Spleen (tissue), 7 donors: ENCODE data around the gene DLG2.

ENCODE experiments used
- POLR2AphosphoS5 ChIP-seq, 3 donors: sonication (generic); formaldehyde crosslinking; IDR thresholded peaks; one replicate each; pipeline ENCODE4 v1.5.1; 2017; ENCODE audit warnings: antibody characterized with exemption in 3 of 3
- TF ChIP-seq, protein P1 (sequence below), 11 experiments: fragments of 200-600 bp in 7 of 11; fragments of 450-650 bp in 4 of 11; sonication (generic) in 4 of 11; IDR thresholded peaks in 8 of 11; conservative IDR thresholded peaks in 3 of 11; 1 replicate in 7 of 11; 2 replicates in 4 of 11; pipeline versions ENCODE4 v1.4.0 to v1.8.0; 2016 to 2021; ENCODE audit warnings: antibody characterized with exemption in 11 of 11, inconsistent platforms in 4 of 11, mild to moderate bottlenecking in 1 of 11
- donor health status: DM: no; HTN: no; CAD: no; lungs with moderate emphysema.
- donor health status: DM: no; HTN: no; CAD: no.
- donor health status: DM: no; HTN: no; CAD: no.

DNA sequence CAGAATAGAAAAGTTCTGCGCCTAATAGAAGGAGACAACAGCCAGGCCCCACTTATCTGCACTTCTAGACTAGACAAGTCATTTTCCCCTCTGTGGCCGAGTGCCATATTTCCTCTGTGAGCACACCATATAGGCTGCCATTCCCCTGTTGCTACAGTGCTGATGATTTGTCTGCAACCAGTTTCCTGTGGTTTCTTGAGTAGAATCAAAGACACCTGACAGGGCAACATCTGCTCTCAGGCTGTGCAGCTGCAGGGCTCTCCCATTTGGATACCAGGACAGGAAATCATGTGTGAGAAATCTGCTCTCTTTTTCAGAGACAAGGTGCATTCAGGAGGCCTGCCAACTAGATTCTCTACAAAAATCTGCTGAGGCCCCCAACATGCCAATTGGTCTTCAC, 879.3 kb downstream of the DLG2 start:
- no peak for TF ChIP-seq POLR2AphosphoS5 (IDR thresholded peaks at IDR 0.05)
- TF ChIP-seq, protein P1, sequence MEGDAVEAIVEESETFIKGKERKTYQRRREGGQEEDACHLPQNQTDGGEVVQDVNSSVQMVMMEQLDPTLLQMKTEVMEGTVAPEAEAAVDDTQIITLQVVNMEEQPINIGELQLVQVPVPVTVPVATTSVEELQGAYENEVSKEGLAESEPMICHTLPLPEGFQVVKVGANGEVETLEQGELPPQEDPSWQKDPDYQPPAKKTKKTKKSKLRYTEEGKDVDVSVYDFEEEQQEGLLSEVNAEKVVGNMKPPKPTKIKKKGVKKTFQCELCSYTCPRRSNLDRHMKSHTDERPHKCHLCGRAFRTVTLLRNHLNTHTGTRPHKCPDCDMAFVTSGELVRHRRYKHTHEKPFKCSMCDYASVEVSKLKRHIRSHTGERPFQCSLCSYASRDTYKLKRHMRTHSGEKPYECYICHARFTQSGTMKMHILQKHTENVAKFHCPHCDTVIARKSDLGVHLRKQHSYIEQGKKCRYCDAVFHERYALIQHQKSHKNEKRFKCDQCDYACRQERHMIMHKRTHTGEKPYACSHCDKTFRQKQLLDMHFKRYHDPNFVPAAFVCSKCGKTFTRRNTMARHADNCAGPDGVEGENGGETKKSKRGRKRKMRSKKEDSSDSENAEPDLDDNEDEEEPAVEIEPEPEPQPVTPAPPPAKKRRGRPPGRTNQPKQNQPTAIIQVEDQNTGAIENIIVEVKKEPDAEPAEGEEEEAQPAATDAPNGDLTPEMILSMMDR (IDR thresholded peaks at IDR 0.05 in 8 of 11, conservative IDR thresholded peaks at IDR 0.05 in 3 of 11), result no peak
